K562 (cell line): Measurements from ENCODE around the gene NPR3.

Source experiments
- BACH1 ChIP-seq: fragments of 200-800 bp; sonication (Bioruptor generic); IDR thresholded peaks from 2 replicates; pipeline ENCODE4 v1.6.1; 2016; ENCODE audit warnings: missing genetic modification characterization, missing compliant biosample characterization
- GABPB1 ChIP-seq: sonication (generic); formaldehyde crosslinking; IDR thresholded peaks from 2 replicates; pipeline ENCODE4 v1.8.0; 2022; ENCODE audit warnings: mild to moderate bottlenecking, missing genetic modification reagents
- HCFC1 ChIP-seq: IDR thresholded peaks from 2 replicates; pipeline ENCODE4 v1.6.1; 2012; ENCODE audit warnings: low read depth, low read length, improper control_type of control experiment
- MTA2 ChIP-seq: fragments of 450-650 bp; IDR thresholded peaks from 2 replicates; pipeline ENCODE4 v1.6.1; 2016; ENCODE audit warnings: low read depth
- POLR2G ChIP-seq: fragments of 200-400 bp; formaldehyde crosslinking; IDR thresholded peaks from 2 replicates; pipeline ENCODE4 v1.6.1; 2017; ENCODE audit warnings: low read depth, mild to moderate bottlenecking, antibody characterized with exemption, low read length, moderate library complexity
- TAL1 ChIP-seq: fragments of 450-650 bp; IDR thresholded peaks from 2 replicates; pipeline ENCODE4 v1.6.1; 2016; ENCODE audit warnings: mild to moderate bottlenecking
- TF ChIP-seq, protein P1 (sequence below): fragments of 450-650 bp; IDR thresholded peaks from 2 replicates; pipeline ENCODE4 v1.6.1; 2017; ENCODE audit warnings: mild to moderate bottlenecking, moderate library complexity

DNA sequence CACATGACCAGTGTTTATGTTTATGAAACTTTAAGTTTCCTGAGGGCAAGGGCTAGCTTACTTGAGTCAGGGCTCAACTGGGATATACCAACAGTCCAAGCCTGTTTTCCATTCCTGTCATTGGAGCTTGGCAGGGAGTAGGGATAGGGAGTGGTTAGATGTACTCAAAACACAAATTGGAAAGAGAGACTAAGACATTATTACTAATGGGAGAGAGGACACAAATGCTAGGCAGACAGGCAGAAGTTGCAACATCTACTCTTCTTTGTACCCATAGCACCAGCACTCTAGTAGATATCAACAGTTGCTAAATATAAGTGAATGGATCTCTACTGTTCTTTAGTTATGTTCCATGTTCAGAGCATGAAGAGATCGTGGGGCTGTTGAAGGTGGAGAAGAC, 62.8 kb downstream of the NPR3 start:
- TF ChIP-seq HCFC1, result no peak
- no peak for TF ChIP-seq MTA2
- no peak for TF ChIP-seq TAL1
- TF ChIP-seq BACH1 (tag), result no peak
- TF ChIP-seq GABPB1 (CRISPR knock-in tag), result no peak
- TF ChIP-seq POLR2G, result no peak
- TF ChIP-seq, protein P1, sequence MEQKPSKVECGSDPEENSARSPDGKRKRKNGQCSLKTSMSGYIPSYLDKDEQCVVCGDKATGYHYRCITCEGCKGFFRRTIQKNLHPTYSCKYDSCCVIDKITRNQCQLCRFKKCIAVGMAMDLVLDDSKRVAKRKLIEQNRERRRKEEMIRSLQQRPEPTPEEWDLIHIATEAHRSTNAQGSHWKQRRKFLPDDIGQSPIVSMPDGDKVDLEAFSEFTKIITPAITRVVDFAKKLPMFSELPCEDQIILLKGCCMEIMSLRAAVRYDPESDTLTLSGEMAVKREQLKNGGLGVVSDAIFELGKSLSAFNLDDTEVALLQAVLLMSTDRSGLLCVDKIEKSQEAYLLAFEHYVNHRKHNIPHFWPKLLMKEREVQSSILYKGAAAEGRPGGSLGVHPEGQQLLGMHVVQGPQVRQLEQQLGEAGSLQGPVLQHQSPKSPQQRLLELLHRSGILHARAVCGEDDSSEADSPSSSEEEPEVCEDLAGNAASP, result no peak
